H1 (cell line): Measurements from ENCODE around the gene SH3GL2.

ENCODE experiments used
- EP300 ChIP-seq, 2 experiments: IDR thresholded peaks; 1 replicate in 1 of 2; 2 replicates in 1 of 2; pipeline ENCODE4 v1.6.1; 2011 to 2012; ENCODE audit warnings: low read depth in 2 of 2, low read length in 2 of 2, mild to moderate bottlenecking in 2 of 2, borderline replicate concordance in 1 of 2, inconsistent platforms in 1 of 2, moderate library complexity in 1 of 2
- EZH2 ChIP-seq: fragments of 200-600 bp; sonication (generic); IDR thresholded peaks from 2 replicates; pipeline ENCODE4 v1.7.1; 2012; ENCODE audit warnings: low read depth, mild to moderate bottlenecking, moderate library complexity, low read length, inconsistent platforms; ENCODE audit not compliant: severe bottlenecking
- GABPA ChIP-seq: IDR thresholded peaks from 2 replicates; pipeline ENCODE4 v1.6.1; 2011; ENCODE audit warnings: mild to moderate bottlenecking, low read length, moderate library complexity, borderline replicate concordance; ENCODE audit not compliant: insufficient read depth
- HDAC6 ChIP-seq: IDR thresholded peaks from one replicate; pipeline ENCODE4 v1.7.1; 2012; ENCODE audit warnings: low read depth, mild to moderate bottlenecking, inconsistent platforms, low read length, moderate library complexity
- POLR2A ChIP-seq, 2 experiments: IDR thresholded peaks; 1 replicate in 1 of 2; 2 replicates in 1 of 2; pipeline ENCODE4 v1.6.1; 2011; ENCODE audit warnings: low read depth in 2 of 2, low read length in 2 of 2, mild to moderate bottlenecking in 2 of 2; ENCODE audit errors: control extremely low read depth in 1 of 2
- RFX5 ChIP-seq: IDR thresholded peaks from 2 replicates; pipeline ENCODE4 v1.6.1; 2011; ENCODE audit warnings: low read depth, low read length, improper control_type of control experiment, borderline replicate concordance
- RNF2 ChIP-seq: fragments of 200-900, 300-1000 bp; sonication (generic); IDR thresholded peaks from 2 replicates; pipeline ENCODE4 v1.7.1; 2016; ENCODE audit warnings: borderline replicate concordance, low read depth, mild to moderate bottlenecking, antibody characterized with exemption, low read length; ENCODE audit not compliant: poor library complexity, severe bottlenecking; ENCODE audit errors: missing control alignments
- USF2 ChIP-seq: IDR thresholded peaks from 2 replicates; pipeline ENCODE4 v1.6.1; 2011; ENCODE audit warnings: low read length, improper control_type of control experiment
- TF ChIP-seq, protein P1 (sequence below), 3 experiments: IDR thresholded peaks; 1 replicate in 2 of 3; 2 replicates in 1 of 3; pipeline versions ENCODE4 v1.5.1 to v1.6.1; 2011; ENCODE audit warnings: low read length in 3 of 3, mild to moderate bottlenecking in 3 of 3, inconsistent platforms in 2 of 3, low read depth in 1 of 3, moderate library complexity in 1 of 3; ENCODE audit not compliant: insufficient read depth in 1 of 3; ENCODE audit errors: control extremely low read depth in 1 of 3
- TF ChIP-seq, protein P2 (sequence below): IDR thresholded peaks from 2 replicates; pipeline ENCODE4 v1.6.1; 2011; ENCODE audit warnings: low read depth, mild to moderate bottlenecking, low read length; ENCODE audit not compliant: insufficient read depth
- TF ChIP-seq, protein P3 (sequence below): IDR thresholded peaks from 2 replicates; pipeline ENCODE4 v1.6.1; 2012; ENCODE audit warnings: inconsistent platforms

DNA sequence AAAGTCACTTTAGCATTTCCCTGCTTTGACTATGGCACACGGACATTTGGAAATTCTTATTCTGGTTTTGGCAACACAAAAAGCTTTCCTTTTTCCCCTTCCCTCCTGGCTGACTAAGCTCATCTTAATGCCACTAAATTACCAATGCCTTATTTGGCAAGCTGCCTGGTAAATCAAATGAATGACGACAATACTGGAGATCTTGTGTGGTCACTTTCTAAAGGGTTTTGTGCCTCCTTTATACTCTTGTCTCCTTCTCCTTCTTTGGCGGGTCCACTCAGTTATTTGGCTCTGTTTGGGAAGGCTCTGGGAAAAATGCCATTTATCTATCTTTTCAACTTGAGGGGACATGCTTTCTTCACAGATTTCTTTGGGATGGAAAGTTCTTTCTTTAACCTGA is 34.9 kb downstream of the SH3GL2 start:
- TF ChIP-seq, protein P1, sequence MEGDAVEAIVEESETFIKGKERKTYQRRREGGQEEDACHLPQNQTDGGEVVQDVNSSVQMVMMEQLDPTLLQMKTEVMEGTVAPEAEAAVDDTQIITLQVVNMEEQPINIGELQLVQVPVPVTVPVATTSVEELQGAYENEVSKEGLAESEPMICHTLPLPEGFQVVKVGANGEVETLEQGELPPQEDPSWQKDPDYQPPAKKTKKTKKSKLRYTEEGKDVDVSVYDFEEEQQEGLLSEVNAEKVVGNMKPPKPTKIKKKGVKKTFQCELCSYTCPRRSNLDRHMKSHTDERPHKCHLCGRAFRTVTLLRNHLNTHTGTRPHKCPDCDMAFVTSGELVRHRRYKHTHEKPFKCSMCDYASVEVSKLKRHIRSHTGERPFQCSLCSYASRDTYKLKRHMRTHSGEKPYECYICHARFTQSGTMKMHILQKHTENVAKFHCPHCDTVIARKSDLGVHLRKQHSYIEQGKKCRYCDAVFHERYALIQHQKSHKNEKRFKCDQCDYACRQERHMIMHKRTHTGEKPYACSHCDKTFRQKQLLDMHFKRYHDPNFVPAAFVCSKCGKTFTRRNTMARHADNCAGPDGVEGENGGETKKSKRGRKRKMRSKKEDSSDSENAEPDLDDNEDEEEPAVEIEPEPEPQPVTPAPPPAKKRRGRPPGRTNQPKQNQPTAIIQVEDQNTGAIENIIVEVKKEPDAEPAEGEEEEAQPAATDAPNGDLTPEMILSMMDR (IDR thresholded peaks at IDR 0.05; ENCODE audit: control extremely low read depth in 1 of 3, insufficient read depth in 1 of 3, low read depth in 1 of 3, low read length in 3 of 3) = no peak
- TF ChIP-seq RNF2 = no peak
- TF ChIP-seq HDAC6 = no peak
- no peak for TF ChIP-seq POLR2A (IDR thresholded peaks at IDR 0.05; ENCODE audit: control extremely low read depth in 1 of 2, low read depth in 2 of 2, low read length in 2 of 2)
- TF ChIP-seq EZH2 = no peak
- TF ChIP-seq, protein P2, sequence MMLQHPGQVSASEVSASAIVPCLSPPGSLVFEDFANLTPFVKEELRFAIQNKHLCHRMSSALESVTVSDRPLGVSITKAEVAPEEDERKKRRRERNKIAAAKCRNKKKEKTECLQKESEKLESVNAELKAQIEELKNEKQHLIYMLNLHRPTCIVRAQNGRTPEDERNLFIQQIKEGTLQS = no peak
- TF ChIP-seq, protein P3, sequence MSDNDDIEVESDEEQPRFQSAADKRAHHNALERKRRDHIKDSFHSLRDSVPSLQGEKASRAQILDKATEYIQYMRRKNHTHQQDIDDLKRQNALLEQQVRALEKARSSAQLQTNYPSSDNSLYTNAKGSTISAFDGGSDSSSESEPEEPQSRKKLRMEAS = no peak
- no peak for TF ChIP-seq USF2
- no peak for TF ChIP-seq EP300 (IDR thresholded peaks at IDR 0.05; ENCODE audit: borderline replicate concordance in 1 of 2, low read depth in 2 of 2, low read length in 2 of 2)
- no peak for TF ChIP-seq GABPA
- TF ChIP-seq RFX5 = no peak
